Measurements from ENCODE around the gene FAM184A.

Gene FAM184A

DNA sequence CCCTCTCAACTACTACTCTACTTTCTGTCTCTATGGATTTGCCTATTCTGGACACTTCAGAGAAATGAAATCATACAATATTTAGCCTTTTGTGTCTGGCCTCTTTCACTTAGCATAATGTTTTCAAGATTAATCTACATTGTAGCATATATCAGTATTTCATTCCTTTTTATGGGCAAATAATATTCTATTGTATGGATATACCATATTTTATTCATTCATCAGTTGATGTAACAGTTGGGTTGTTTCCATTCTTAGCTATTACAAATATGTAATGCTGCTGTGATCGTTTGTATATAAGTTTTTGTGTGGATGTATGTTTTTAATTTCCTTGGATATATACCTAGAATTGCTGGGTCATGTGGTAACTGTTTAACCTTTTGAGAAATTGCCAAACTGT is 23.4 kb downstream of the FAM184A start:
- DNase-seq (ENCODE audit: low spot score) (no peak), FAIRE-seq (no peak)

DNA sequence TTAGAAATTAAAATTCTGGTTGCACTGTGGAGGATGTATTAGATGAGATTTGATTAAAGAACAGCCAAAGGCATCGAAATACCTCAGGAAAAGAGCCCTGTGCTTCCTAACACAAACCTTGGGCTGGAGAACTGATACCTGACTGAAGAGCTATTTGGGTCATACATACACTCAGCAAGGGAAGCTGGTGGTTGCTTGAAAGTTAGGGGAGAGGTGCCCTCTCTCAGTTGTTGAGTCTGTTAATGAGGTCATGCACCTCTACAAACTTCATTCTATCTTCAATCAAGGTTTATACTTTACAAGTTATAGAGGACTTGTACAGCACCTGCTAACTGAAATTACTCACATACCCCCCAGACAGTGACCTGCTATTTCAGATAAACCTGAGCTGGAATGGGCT is 25.5 kb downstream of the FAM184A start:
- FAIRE-seq, result no peak
- DNase-seq (ENCODE audit: low spot score), result no peak

DNA sequence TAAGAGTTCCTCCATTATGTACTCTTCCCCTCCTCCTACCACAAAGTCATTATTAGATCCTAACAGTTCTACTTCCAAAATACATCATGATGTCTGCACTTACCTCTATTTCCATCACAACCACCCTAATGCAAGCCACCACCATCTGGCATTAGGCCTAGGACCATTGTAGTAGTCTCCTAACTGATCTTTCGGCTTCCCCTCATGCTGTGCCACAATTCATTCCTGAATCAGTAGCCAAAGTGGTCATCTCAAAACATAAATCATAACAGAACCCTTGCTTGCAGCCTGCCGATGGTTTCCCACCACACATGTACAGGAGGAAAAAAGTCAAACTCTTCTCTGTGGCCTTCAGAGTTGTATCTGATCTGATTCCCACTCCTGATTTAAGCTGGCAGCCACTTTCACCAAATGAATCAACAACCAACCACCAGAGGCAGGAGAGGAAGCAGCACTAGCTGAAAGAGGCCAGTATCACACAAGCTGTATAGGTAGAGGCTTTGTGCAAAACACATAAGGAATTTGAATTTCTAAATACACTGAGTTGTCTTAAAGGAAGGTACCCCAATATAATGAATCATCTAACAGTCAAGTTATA is 26.1 kb downstream of the FAM184A start:
- no peak for DNase-seq (ENCODE audit: low spot score)
- no peak for FAIRE-seq

DNA sequence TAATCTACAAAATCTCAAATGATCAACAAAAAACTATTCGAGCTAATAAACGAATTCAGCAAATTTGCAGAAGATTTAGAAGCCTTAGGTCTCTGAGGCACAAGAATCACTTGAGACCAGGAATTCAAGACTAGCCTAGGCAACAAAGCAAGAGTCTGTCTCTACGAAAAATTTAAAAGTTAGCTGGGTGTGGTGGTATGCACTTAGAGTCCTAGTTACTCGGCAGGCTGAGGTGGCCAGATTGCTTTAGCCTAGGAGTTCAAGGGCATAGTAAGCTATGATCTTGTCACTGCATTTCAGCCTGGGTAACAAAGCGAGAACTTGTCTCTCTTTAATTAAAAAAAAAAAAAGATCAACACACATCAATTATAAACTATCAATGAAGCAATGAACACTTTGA is 34.2 kb downstream of the FAM184A start:
- DNase-seq (ENCODE audit: low spot score) (no peak), FAIRE-seq (no peak)

DNA sequence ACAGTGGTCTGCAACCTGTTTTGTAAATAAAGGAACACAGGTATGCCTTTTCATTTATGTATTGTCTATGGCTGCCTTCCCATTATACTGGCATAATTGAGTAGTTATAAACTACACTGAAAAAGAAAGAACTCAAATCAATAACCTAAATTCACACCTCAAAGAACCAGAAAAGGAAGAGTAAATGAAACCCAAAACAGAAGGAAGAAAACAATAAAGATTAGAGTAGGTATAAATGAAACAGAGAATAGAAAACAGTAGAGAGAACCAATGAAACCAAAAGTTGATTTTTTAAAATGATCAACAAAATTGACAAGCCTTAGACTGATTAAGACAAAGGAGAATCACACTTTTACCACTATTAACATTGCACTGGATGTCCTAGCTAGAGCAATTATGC is 34.7 kb downstream of the FAM184A start:
- FAIRE-seq (no peak), DNase-seq (ENCODE audit: low spot score) (no peak)

DNA sequence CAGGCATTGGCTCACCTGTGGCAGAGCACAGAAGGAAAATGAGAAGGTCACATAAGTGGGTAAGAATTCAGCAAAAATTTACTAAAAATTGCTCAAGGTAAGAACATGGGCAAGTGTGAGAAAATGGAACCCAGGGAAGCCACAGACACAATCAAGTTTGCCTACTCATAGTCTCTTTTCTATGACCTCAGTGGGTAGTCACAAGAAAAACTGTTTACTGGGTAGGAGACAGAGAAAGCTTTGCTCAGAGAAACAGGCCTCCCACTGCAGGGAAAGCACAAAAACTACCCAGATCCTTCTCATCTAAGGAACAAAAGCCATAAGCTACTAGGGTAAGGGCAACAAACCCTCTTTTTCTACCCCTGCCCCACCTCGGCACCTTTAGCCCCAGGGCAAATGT is 35.2 kb downstream of the FAM184A start:
- FAIRE-seq, result no peak
- DNase-seq (ENCODE audit: low spot score), result no peak

DNA sequence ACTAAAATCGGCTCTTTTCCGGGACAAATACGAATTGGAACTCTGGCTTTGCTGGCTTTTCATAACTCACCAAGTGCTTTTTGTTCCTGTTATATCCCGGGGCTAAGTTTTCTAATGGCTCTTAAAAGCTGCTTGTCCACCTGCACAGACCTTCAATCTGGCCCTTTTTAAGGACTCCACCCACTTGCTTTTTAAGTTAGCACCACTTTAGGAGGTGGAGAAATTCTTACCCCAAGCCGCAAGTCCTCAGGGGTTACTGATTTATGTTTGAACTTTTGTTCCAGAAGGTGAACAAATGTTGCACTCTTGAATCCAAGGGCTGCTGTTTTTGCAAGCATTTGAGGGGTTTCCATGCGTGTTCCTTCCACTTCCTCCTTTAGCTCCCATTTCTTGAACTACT is 37.8 kb downstream of the FAM184A start:
- DNase-seq (ENCODE audit: low spot score), result no peak
- FAIRE-seq, result no peak

DNA sequence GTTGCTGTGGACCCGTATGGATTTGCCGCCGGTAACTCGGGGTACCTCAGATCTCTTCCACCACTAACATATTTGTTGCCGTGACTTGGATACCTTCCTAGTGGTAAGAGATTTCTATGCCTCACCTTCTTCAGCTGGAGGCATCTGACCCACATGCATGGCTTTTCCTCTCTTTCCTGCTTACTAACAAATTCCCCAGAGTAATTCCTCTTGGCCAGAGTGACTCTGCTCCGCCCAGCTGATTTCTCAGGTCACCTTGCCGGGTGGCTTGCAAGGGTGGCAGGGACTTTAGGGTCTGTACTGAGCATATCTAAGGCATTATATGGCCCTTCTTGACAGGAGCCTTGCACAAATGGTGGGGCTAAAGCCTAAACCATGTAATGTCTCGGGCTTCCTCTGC is 38.2 kb downstream of the FAM184A start:
- DNase-seq (ENCODE audit: low spot score), result no peak
- no peak for FAIRE-seq

DNA sequence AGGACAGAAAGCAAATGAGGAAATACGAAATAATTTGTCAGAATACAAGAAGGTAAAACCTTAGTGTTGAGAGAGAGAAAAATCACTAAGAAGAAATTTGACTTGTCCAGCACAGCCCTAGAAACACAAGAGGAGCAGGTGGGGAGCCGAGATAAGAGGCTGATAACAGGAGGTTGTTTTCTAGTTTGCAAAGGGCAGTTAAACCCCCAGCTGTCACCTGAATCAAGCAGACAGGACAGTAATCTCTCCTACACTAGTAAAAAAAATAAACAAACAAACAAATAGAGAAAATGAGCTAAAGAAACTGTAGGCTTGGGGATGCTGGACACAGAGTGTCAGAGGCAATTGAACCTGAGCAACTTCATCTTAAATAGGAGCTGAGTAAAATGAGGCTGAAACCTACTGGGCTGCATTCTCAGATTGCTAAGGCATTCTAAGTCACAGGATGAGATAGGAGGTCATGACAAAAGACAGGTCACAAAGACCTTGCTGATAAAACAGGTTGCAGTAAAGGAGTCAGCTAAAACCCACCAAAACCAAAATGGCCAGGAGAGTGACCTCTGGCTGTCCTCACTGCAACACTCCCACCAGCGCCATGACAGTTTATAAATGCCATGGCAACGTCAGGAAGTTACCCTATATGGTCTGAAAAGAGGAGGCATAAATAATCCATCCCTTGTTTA is 40.4 kb downstream of the FAM184A start:
- DNase-seq (ENCODE audit: low spot score), result no peak
- FAIRE-seq, result no peak

DNA sequence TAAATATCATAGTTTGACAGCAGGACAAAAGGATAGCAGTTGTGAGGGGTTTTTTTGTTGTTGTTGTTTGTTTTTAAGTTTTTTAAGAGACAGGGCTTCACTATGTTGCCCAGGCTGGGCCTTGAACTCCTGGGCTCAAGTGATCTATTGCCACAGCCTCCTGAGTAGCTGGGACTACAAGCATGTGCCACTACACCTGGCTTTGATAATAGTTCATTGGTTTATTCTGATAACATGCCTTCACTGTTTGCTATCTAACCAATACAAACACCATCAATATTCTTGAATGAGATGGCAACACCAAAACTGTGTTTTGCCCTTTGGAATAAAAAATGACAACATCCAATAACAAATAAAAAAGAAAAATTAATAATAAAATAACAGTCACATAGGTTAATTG is 41.2 kb downstream of the FAM184A start:
- no peak for DNase-seq (ENCODE audit: low spot score)
- no peak for FAIRE-seq

DNA sequence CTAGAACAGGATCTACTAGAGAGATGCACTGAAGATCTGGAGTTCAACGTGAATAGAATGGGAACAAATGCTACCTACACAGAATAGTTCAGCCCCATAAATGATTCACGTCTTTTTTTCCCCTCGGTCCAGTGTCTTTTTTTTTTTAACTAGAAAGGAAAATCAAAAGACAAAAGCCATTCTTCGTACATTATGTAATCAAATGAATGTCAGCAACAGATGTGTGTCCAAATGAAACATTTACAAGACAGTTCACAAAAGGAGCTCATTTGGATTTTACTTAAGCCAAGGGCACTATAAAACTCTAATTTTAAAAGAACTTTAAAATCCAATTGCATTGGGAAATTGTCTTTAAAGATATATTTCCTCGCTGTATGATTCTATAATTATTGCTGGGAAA is 42.4 kb downstream of the FAM184A start:
- FAIRE-seq, result no peak

DNA sequence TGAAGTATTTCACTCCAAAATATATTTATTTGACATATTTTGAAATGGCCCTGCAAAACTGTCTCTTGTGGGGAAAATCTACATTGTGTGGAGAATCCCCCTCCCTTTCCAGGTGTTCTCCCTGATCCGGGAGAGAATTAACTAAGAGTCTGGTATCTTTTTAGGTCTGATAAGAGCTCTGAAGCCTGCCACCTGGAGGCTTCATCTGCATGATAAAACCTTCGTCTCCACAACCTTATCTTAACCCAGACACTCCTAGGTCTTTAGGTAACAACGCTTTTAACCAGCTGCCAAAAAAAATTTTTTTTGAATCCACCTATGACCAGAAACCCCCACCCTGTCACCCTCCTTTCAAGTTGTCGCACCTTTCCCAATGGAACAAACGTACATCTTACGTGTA is 43.0 kb downstream of the FAM184A start:
- DNase-seq (ENCODE audit: low spot score) (no peak), FAIRE-seq (no peak)

More for the DNA sequence above, 42.4 kb downstream of the FAM184A start:
- DNase-seq (ENCODE audit: low spot score), result no peak

DNA sequence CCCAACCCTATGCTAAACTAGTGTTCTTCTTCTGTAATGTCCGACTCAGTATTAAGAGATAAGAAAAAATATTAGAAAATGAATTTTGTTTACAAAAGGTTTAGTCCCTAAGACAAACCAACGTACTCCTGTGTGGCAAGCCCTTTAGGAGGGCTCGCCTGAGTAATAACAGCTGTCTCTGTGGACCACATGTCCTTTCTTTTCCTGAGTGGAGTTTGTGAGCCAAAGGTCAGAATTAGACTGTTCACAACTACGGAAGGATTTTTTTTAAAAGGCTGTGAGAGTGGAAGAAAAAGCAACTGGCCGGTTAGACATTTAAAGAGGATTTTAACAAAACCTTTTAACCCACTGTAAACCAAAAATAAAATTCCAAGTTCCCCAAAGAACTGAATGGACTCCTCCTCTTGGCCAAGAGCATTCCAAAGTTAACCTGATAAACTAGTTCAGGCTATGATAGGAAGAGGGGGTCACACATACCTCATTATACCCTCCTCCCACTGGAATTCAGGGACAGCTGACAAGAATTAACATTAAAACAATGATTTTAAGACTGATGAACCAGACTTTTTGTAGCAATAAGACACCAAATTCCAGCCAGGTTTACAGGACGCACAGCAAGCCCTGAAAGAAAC is 43.5 kb downstream of the FAM184A start:
- no peak for FAIRE-seq
- DNase-seq (ENCODE audit: low spot score), result no peak

DNA sequence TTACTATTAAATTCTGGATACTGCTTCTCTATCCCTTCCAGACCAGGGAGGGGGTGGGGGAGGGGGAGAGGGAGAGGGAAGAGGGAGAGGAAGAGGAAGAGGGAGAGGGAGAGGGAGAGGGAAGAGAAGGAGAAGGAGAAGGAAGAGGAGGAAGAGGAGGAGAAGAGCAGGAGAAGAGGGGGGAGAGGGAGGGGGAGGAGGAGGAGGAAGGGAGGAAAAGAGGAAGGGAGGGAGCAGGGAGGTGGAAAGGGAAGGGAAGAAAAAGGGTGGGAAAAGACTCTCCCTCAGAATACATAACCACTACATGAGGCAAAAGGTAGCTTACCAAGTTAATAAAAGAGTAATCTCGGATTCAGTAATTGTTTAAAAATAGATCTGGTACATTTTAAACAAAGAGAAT is 46.0 kb downstream of the FAM184A start:
- no peak for FAIRE-seq
- DNase-seq (ENCODE audit: low spot score), result no peak

DNA sequence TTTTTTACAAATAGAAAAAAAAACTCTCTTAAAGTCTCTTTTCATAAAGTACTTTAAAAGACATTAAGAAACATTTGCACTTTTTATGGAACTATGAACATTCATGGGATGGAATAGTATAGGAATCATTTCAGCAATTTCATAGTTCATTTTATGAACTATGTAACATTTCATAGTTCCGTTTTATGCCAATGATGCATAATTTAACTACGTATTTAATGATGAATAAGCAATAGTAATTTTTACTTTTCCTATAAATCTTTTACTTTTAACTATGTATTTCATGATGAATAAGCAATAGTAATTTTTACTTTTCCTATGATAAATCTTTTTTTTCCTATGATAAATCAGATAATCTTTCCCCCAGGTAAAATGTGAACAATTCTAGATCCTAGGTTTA is 47.7 kb downstream of the FAM184A start:
- FAIRE-seq, result no peak

DNA sequence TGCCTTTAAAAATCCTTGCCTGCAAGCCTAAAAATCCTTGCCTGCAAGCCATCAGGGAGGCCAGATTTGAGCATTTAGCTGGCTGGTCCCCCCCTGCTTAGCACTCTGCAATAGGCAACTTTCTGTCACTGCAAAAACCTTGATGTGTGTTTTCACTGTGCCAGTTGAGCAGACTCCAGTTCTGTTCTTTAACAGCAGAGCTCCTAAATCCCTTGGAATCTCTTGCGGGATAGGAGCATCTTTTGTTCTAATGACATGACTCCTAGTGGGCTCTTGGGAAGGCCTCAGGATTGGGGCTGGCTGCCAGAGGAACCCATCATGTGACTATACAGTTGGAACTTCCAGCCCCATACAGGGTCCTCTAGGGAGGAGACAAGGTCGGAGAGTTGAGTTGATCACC is 50.4 kb downstream of the FAM184A start:
- DNase-seq (ENCODE audit: low spot score) (no peak), FAIRE-seq (no peak)

More for the DNA sequence above, 47.7 kb downstream of the FAM184A start:
- DNase-seq (ENCODE audit: low spot score), result no peak

DNA sequence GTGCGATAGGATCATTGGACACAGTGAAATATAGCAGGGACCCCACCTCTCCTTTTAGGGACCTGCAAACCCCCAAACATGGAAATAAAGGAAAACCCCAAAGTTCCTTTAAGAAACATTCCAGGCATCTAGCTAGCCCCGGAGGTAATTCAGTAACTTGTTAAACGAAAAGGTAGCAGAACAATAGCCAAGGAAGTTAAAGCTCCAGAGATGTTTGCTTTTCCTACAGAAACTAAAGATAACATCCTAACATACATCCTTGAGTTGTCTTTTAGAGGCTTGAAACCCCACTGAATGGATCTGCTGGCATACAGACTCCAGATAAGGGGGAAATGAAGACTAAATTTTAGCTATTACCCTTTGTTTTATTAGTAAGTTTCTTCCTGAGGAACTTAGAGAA is 51.0 kb downstream of the FAM184A start:
- no peak for DNase-seq (ENCODE audit: low spot score)
- no peak for FAIRE-seq

DNA sequence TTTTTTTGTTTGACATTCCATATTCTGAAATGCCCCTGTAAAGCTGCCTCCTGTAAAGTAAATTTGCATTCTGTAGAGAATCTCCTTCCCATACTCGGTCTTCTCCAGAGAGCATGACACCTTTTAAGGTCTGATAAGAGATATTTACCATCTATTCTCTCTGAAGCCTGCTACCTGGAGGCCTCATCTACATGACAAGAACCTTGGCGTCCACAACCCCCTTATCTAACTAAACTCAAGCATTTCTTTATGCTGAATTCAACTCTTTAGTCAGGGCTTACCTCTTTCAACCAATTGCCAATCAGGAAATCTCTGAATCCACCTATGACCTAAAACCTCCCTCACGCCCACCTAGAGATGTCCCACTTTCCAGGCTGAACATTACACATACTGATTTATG is 51.6 kb downstream of the FAM184A start:
- FAIRE-seq, result no peak
- DNase-seq (ENCODE audit: low spot score), result no peak

DNA sequence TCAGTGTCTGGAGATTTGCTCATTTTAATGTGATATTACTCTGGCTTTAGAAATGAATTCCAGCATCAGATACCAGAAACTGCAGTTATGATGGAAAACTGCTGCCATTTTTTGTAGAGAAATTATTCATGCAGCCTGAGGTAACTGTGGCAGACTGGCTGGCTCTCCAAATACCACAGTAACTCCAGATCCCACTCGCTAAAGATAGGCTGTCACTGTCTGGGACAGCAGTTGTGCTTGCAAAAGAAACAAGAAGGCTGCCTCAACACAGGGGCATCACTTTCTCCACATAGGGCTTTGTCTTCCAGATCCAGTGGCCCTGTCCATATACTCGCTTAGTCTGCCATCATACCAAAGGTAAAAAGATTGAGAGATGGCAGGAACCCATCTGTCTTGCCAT is 52.7 kb downstream of the FAM184A start:
- FAIRE-seq (no peak), DNase-seq (ENCODE audit: low spot score) (no peak)

DNA sequence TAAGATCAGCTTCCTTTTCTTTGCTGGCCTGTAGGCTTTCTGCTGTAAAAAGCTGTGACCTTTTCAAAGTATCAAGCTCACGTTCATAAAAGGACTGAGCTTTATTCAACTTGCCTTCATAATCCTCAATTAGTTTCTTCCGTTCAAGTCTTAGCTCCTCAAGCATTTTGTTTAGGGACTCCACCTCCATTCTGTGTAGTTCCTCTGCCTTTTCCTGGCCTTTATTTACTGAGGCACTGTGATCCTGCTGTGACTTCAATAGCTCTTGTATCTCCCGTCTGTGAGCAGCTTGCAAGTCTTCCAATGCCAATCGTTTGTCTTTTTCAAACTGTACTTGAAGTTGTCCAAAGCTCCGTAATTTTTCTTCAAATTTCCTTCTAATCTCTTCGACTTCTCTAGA is 54.4 kb downstream of the FAM184A start:
- DNase-seq (ENCODE audit: low spot score) (no peak), FAIRE-seq (no peak)

DNA sequence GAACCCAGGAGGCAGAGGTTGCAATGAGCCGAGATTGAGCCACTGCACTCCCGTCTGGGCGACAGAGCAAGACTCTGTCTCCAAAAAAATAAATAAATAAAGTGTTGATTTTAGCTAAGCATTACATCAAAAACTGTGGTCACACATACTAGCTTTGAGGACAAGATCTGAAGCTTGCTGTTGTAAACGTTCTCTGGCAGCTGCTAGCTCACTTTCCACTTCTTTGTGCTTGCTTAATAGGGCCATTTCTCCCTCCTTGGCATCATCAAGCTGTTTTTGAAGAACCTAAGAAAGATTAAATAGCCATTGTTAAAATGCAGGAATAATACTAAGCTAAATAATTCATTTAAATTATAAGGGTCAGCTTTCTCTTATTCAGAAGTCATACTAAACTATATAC is 55.7 kb downstream of the FAM184A start:
- no peak for DNase-seq (ENCODE audit: low spot score)
- FAIRE-seq, result no peak

DNA sequence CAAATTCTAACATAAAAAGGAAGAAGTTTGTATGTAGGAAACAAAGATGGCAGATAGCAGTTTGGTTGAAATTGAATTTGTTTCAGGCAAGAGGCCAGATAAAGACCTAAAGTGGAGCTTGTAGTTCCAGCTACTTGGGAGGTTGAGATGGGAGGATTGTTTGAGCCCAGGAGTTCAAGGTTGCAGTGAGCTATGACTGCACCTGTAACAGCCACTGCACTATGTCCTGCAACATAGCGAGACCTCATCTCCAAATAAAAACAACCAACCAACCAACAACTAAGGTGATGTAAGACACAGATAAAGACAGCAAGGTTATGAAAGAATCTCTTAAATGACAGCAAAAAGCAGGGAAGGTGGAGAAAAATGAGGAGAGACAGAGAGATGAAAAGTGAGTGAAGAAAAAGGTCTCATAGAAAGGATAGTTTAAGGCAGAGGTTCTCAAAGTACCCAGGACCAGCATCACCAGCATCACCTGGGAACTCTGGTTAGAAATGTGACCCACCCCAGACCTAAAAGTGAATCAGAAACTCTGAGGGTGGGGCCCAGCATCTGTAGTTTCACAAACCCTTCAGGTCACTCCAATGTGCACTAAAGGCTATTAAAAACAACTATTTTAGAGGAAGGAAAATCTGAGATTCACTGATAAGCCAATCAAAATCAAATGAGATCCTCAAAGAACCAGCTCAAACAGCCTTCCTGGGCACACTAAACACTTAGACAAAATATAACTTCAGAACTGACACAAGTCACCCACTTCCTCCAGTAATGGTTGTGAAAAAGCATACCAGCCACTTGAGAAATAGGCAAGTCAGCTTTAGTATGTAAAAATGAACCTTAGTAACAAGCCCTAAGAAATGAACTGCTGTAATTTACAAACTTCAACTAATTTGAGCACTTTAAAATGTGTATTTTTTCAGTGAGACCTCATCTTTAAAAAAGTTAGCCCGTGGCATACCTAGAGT is 57.6 kb downstream of the FAM184A start:
- no peak for FAIRE-seq
- DNase-seq (ENCODE audit: low spot score), result no peak

Data from RCC 7860 (cell line).